OCI-LY3 (cell line): Measurements from ENCODE around the gene ZNF746.

Source experiments
- H2AFZ ChIP-seq: fragments of 200-600, 300-600 bp; shearing (Covaris generic); 2 replicates; pipeline ENCODE4 v1.6.0; 2014; ENCODE audit warnings: antibody characterized with exemption, low read depth, low read length
- H3K27ac ChIP-seq: fragments of 200-600, 300-600 bp; sonication (generic); 2 replicates; pipeline ENCODE4 v1.5.1; 2014; ENCODE audit warnings: mild to moderate bottlenecking, low read length, moderate library complexity, mixed read lengths
- H3K27me3 ChIP-seq: fragments of 200-600, 300-600 bp; sonication (generic); 2 replicates; pipeline ENCODE4 v1.6.1; 2014; ENCODE audit warnings: low read depth, low read length, mixed read lengths
- H3K36me3 ChIP-seq: fragments of 200-600, 300-600 bp; sonication (generic); replicated peaks from 2 replicates; pipeline ENCODE3; 2014; ENCODE audit warnings: low read depth, low read length, mixed read lengths
- H3K4me1 ChIP-seq: fragments of 300-600, 200-600 bp; sonication (generic); 2 replicates; pipeline ENCODE4 v1.6.1; 2014; ENCODE audit warnings: low read length, mixed read lengths
- H3K4me2 ChIP-seq: fragments of 200-600, 300-600 bp; sonication (generic); 2 replicates; pipeline ENCODE4 v1.6.1; 2014; ENCODE audit warnings: low read length, mixed read lengths
- H3K4me3 ChIP-seq: fragments of 300-600, 200-600 bp; sonication (generic); 2 replicates; pipeline ENCODE4 v1.5.1; 2014; ENCODE audit warnings: antibody characterized with exemption, mild to moderate bottlenecking, low read length, moderate library complexity
- H3K79me2 ChIP-seq: fragments of 300-600, 200-600 bp; shearing (Covaris generic); 2 replicates; pipeline ENCODE4 v1.6.1; 2014; ENCODE audit warnings: mild to moderate bottlenecking, low read length, mixed read lengths
- H3K9ac ChIP-seq: fragments of 300-600, 200-600 bp; shearing (Covaris generic); 2 replicates; pipeline ENCODE4 v1.6.0; 2014; ENCODE audit warnings: mild to moderate bottlenecking, low read length, moderate library complexity
- H3K9me3 ChIP-seq: fragments of 200-600, 300-600 bp; shearing (Covaris generic); 2 replicates; pipeline ENCODE4 v1.6.1; 2014; ENCODE audit warnings: low read length, mixed read lengths; ENCODE audit not compliant: insufficient read depth
- H4K20me1 ChIP-seq: fragments of 200-600, 300-600 bp; sonication (generic); 2 replicates; pipeline ENCODE4 v1.6.1; 2016; ENCODE audit warnings: low read length, mixed read lengths; ENCODE audit not compliant: insufficient read depth
- CTCF ChIP-seq: fragments of 200-600, 300-600 bp; sonication (generic); IDR thresholded peaks from 2 replicates; pipeline ENCODE4 v1.5.1; 2014; ENCODE audit warnings: antibody characterized with exemption, low read length, low read depth
- EZH2phosphoT487 ChIP-seq: fragments of 200-600 bp; shearing (Covaris generic); IDR thresholded peaks from 2 replicates; pipeline ENCODE4 v1.6.1; 2018; ENCODE audit warnings: antibody characterized with exemption, mixed run types, low read depth

The ZNF746 gene

GRCh38 chr7:149459540-149460452 lies 37.8 kb downstream of the ZNF746 start:
- Histone ChIP-seq H3K4me2 (peak overlapping the region; percentile 78), H2AFZ (0 out of 2 replicates have a peak overlapping the region, but pooled peaks have one; percentile 65)

GRCh38 chr7:149459201-149459539 lies 38.4 kb downstream of the ZNF746 start:
- no peak for TF ChIP-seq EZH2phosphoT487
- no peak for TF ChIP-seq CTCF

More at GRCh38 chr7:149459540-149460452, 37.8 kb downstream of the ZNF746 start:
- TF ChIP-seq CTCF (no peak), EZH2phosphoT487 (no peak)
- H3K9me3 ChIP-seq: no peaks in the 10 kb centered on the region
- H4K20me1 ChIP-seq: no peaks in the 10 kb centered on the region; the same call in 1 of the 2 replicates
- H3K4me3 ChIP-seq: peak overlapping the region; percentile 90
- H3K79me2 ChIP-seq: peaks cover 38% of the 10 kb centered on the region
- no peak overlapping the region for H3K27ac ChIP-seq
- H3K9ac ChIP-seq: peak overlapping the region; percentile 68
- H3K4me1 ChIP-seq: peaks cover 18% of the 10 kb centered on the region
- H3K27me3 ChIP-seq: no peaks in the 10 kb centered on the region
- H3K36me3 ChIP-seq: peaks cover 8% of the 10 kb centered on the region

GRCh38 chr7:149458235-149458634 lies 39.4 kb downstream of the ZNF746 start:
- peaks cover 15% of the 10 kb centered on the region for H3K36me3 ChIP-seq
- H3K4me3 ChIP-seq: no peak overlapping the region
- no peak overlapping the region for H2AFZ ChIP-seq
- H3K79me2 ChIP-seq: peaks cover 38% of the 10 kb centered on the region
- H3K4me2 ChIP-seq: no peak overlapping the region
- H3K9me3 ChIP-seq: no peaks in the 10 kb centered on the region
- no peaks in the 10 kb centered on the region; the same call in 1 of the 2 replicates for H4K20me1 ChIP-seq
- H3K27ac ChIP-seq: no peak overlapping the region
- no peak overlapping the region for H3K9ac ChIP-seq
- H3K27me3 ChIP-seq: no peaks in the 10 kb centered on the region
- TF ChIP-seq EZH2phosphoT487: no peak
- peaks cover 18% of the 10 kb centered on the region for H3K4me1 ChIP-seq

More at GRCh38 chr7:149459201-149459539, 38.4 kb downstream of the ZNF746 start:
- Histone ChIP-seq H3K27ac (no peak overlapping the region), H3K9me3 (no peaks in the 10 kb centered on the region), H3K27me3 (no peaks in the 10 kb centered on the region), H4K20me1 (no peaks in the 10 kb centered on the region; the same call in 1 of the 2 replicates), H3K4me2 (peak overlapping the region; percentile 78), H2AFZ (no peak overlapping the region), H3K36me3 (peaks cover 12% of the 10 kb centered on the region), H3K4me3 (peak overlapping the region; percentile 90), H3K9ac (peak overlapping the region; percentile 60; the same call in 1 of the 2 replicates), H3K79me2 (peaks cover 38% of the 10 kb centered on the region), H3K4me1 (peaks cover 18% of the 10 kb centered on the region)

GRCh38 chr7:149457766-149458165 lies 39.8 kb downstream of the ZNF746 start:
- Histone ChIP-seq H3K4me3 (no peak overlapping the region), H3K4me1 (peaks cover 18% of the 10 kb centered on the region), H4K20me1 (no peaks in the 10 kb centered on the region; the same call in 1 of the 2 replicates), H3K4me2 (no peak overlapping the region), H3K27me3 (no peaks in the 10 kb centered on the region), H3K79me2 (peaks cover 38% of the 10 kb centered on the region), H3K27ac (no peak overlapping the region), H3K9ac (no peak overlapping the region), H3K9me3 (no peaks in the 10 kb centered on the region), H3K36me3 (peaks cover 17% of the 10 kb centered on the region), H2AFZ (no peak overlapping the region)
- no peak for TF ChIP-seq CTCF
- TF ChIP-seq EZH2phosphoT487: no peak
